ENCODE data around the gene HGFAC.

DNA sequence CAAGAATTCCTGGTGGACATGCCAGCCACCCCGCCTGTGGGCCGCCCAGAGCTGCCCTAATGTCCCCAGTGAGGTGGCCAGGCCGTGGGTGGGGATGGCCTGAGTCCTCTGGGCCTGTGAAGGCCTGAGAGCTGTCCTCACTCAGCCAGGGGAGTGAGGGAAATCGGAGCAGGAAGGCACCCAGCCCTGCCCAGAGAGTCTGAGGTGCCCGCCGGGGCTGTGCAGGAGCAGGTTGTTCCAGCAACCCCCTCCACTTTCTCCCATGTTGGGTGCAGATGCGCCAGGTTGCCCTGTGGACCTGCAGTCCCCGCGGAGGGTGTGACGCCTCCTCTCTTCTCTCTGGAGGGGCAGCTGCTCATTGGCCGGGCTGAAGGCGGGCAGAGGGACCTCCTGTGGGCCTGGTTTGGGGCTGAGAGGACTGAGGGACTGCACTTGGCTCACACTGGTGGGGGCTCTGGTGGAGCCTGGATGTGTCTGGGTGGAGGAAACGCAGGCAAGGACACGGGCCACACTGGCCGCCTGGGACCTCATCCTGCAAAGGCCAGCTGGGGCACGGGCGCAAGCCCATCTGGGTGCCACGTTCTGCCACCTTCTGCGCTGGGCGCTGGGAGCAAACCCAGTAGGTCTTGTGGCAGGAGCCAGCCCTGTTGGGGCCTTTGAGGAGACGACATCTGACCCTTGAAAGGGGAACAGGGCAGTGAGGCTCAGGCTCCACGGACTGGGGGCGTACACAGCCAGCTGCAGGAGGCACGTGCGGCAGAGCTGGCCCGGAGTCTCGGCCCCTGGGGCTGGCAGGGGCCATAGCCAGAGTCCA is 35.4 kb downstream of the HGFAC start:
- TF ChIP-seq POLR2AphosphoS5 (IDR thresholded peaks at IDR 0.05; ENCODE audit: borderline replicate concordance, low read depth, low read length) (no peak), EZH2 (IDR thresholded peaks at IDR 0.05) (no peak)

Data from SK-N-MC (cell line).